ENCODE measurements around the gene MYO1G. TPM values are rescaled to one million over a fixed set of nuclear protein-coding genes. Genes with fewer than 3 reads are reported as not detected.

The MYO1G gene
- total RNA-seq, 1 experiment from 2014 or later, result 0.57 TPM

GRCh38 chr7:44958645-44959344, 20.0 kb downstream of the MYO1G start:
- Histone ChIP-seq H2BK15ac (ENCODE audit: low read depth, low read length) (no peak overlapping the region), H3K4ac (ENCODE audit: low read depth, low read length) (no peak overlapping the region), H2BK20ac (ENCODE audit: low read depth, low read length, poor library complexity, severe bottlenecking) (no peak overlapping the region), H3K4me1 (ENCODE audit: insufficient read depth, low read length) (no peaks in the 10 kb centered on the region), H4K8ac (replicated peaks; ENCODE audit: insufficient read length, low read depth, low read length) (no peak overlapping the region), H3K14ac (ENCODE audit: insufficient read depth, low read length) (no peak overlapping the region), H2BK12ac (ENCODE audit: insufficient read length, low read depth, low read length) (no peak overlapping the region), H3K27me3 (ENCODE audit: insufficient read depth, low read length) (no peaks in the 10 kb centered on the region; the same call in 1 of the 2 replicates), H4K5ac (ENCODE audit: insufficient read length, low read depth, low read length) (no peak overlapping the region), H3T11ph (ENCODE audit: low read length) (no peak overlapping the region), H3K27ac (ENCODE audit: insufficient read length, low read depth, low read length) (no peak overlapping the region), H3K9ac (ENCODE audit: extremely low read depth, insufficient read length, low read length) (no peak overlapping the region), H3K23ac (ENCODE audit: insufficient read length, low read depth, low read length) (no peak overlapping the region), H2AFZ (ENCODE audit: low read length) (no peak overlapping the region), H4K91ac (ENCODE audit: insufficient read length, low read depth, low read length) (no peak overlapping the region), H3K9me3 (ENCODE audit: control insufficient read depth, low read depth, low read length) (no peaks in the 10 kb centered on the region), H3K4me2 (ENCODE audit: insufficient read depth, insufficient read length, low read length) (no peak overlapping the region), H3K79me2 (ENCODE audit: insufficient read depth, low read length) (no peaks in the 10 kb centered on the region), H2BK120ac (ENCODE audit: low read depth, low read length, poor library complexity, severe bottlenecking) (no peak overlapping the region), H3K56ac (ENCODE audit: insufficient read length, low read depth, low read length) (no peak overlapping the region), H2AK5ac (ENCODE audit: insufficient read length, low read length) (no peak overlapping the region), H3K18ac (ENCODE audit: insufficient read length, low read depth, low read length) (no peak overlapping the region), H4K20me1 (ENCODE audit: control insufficient read depth, insufficient read depth, insufficient read length) (no peaks in the 10 kb centered on the region), H3K79me1 (ENCODE audit: insufficient read depth, low read depth, low read length, poor library complexity, severe bottlenecking) (no peaks in the 10 kb centered on the region), H3K23me2 (ENCODE audit: insufficient read length, low read depth, low read length, poor library complexity, severe bottlenecking) (no peaks in the 10 kb centered on the region), H2BK5ac (ENCODE audit: insufficient read length, low read length) (no peak overlapping the region)
- no peak for DNase-seq
- WGBS (ENCODE audit: extremely low coverage, insufficient read length, low lambda C conversion rate), result 100% methylated on average over 1 of the region's 8 CpGs
- Mint-ChIP-seq H3K27me3 (ENCODE audit: low read depth) (peaks cover 32% of the 10 kb centered on the region), H3K9me3 (peaks cover 2 to 3% of the 10 kb centered on the region in 2 experiments; a peak in 2 of 5 replicates), H3K36me3 (ENCODE audit: insufficient read depth in 1 of 3, low read depth in 3 of 3) (no peaks in the 10 kb centered on the region), H3K4me1 (no peaks in the 10 kb centered on the region), H3K4me3 (no peak overlapping the region), H3K27ac (no peak overlapping the region)
- TF ChIP-seq, protein P1, sequence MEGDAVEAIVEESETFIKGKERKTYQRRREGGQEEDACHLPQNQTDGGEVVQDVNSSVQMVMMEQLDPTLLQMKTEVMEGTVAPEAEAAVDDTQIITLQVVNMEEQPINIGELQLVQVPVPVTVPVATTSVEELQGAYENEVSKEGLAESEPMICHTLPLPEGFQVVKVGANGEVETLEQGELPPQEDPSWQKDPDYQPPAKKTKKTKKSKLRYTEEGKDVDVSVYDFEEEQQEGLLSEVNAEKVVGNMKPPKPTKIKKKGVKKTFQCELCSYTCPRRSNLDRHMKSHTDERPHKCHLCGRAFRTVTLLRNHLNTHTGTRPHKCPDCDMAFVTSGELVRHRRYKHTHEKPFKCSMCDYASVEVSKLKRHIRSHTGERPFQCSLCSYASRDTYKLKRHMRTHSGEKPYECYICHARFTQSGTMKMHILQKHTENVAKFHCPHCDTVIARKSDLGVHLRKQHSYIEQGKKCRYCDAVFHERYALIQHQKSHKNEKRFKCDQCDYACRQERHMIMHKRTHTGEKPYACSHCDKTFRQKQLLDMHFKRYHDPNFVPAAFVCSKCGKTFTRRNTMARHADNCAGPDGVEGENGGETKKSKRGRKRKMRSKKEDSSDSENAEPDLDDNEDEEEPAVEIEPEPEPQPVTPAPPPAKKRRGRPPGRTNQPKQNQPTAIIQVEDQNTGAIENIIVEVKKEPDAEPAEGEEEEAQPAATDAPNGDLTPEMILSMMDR (conservative IDR thresholded peaks at IDR 0.05), result no peak

Measured in H9 (cell line).